GM19455 (cell line): Measurements from ENCODE around the gene PYGO2.

ENCODE experiments used
- ATAC-seq: cut with Tn5 transposase; IDR thresholded peaks from one replicate; pipeline ENCODE4 v1.9.1; 2021; ENCODE audit not compliant: unreplicated experiment

The PYGO2 gene

GRCh38 chr1:154944401-154945159, 17.0 kb downstream of the PYGO2 start:
- ATAC-seq, result no peak

- no peak for ATAC-seq
Observed at GRCh38 chr1:154943649-154944400, 17.8 kb downstream of the PYGO2 start.

- no peak for ATAC-seq
Observed at GRCh38 chr1:154941333-154942013, 20.1 kb downstream of the PYGO2 start.

- no peak for ATAC-seq
Observed at GRCh38 chr1:154940651-154941194, 20.9 kb downstream of the PYGO2 start.

GRCh38 chr1:154940213-154940560, 21.4 kb downstream of the PYGO2 start:
- no peak for ATAC-seq

GRCh38 chr1:154938604-154939399, 22.8 kb downstream of the PYGO2 start:
- ATAC-seq, result no peak

- ATAC-seq, result no peak
Observed at GRCh38 chr1:154937988-154938386, 23.6 kb downstream of the PYGO2 start.

- ATAC-seq, result peak; percentile 48
Observed at GRCh38 chr1:154937085-154937987, 24.2 kb downstream of the PYGO2 start.

- ATAC-seq, result peak; percentile 70
Observed at GRCh38 chr1:154936555-154937084, 25.0 kb downstream of the PYGO2 start, which contains the start of gene PMVK. PMVK (minus strand) TSS chr1:154936719; CDS start chr1:154936685, 34 bp downstream.

- ATAC-seq, result no peak
Observed at GRCh38 chr1:154935749-154936554, 25.6 kb downstream of the PYGO2 start.

GRCh38 chr1:154934358-154934948, 27.1 kb downstream of the PYGO2 start:
- no peak for ATAC-seq

- ATAC-seq, result no peak
Observed at GRCh38 chr1:154931940-154932487, 29.6 kb downstream of the PYGO2 start.

- no peak for ATAC-seq
Observed at GRCh38 chr1:154926201-154926600, 35.4 kb downstream of the PYGO2 start.

- no peak for ATAC-seq
Observed at GRCh38 chr1:154925335-154926170, 36.0 kb downstream of the PYGO2 start.

GRCh38 chr1:154923695-154924094, 37.9 kb downstream of the PYGO2 start:
- no peak for ATAC-seq

- no peak for ATAC-seq
Observed at GRCh38 chr1:154913273-154913672, 48.3 kb downstream of the PYGO2 start.

GRCh38 chr1:154912755-154913154, 48.8 kb downstream of the PYGO2 start:
- ATAC-seq, result no peak
